ENCODE measurements around the gene RNF44.
"Not testable (repeated sequence)": the region's sequence is repeated elsewhere in the genome, so short reads cannot be mapped to it uniquely, and the experiment has no call there.

Gene RNF44

GRCh38 chr5:176497852-176498251 is 39.4 kb downstream of the RNF44 start:
- Mint-ChIP-seq H3K36me3 (ENCODE audit: low read depth) (peaks cover 75% of the 10 kb centered on the region), H3K4me3 (no peak overlapping the region), H3K27me3 (ENCODE audit: low read depth, poor library complexity) (no peaks in the 10 kb centered on the region)

GRCh38 chr5:176492431-176492830 is 44.8 kb downstream of the RNF44 start:
- TF ChIP-seq CTCF (IDR thresholded peaks at IDR 0.05), result no peak
- H3K36me3 Mint-ChIP-seq (ENCODE audit: low read depth), result peaks cover 80% of the 10 kb centered on the region
- H3K4me3 Mint-ChIP-seq, result no peak overlapping the region

More at GRCh38 chr5:176497852-176498251, 39.4 kb downstream of the RNF44 start:
- H3K4me1 Mint-ChIP-seq, result peaks cover under 1% of the 10 kb centered on the region
- TF ChIP-seq CTCF (IDR thresholded peaks at IDR 0.05), result no peak
- H3K27ac Mint-ChIP-seq, result peak overlapping the region; percentile 61
- no peak for DNase-seq
- H3K9me3 Mint-ChIP-seq, result no peaks in the 10 kb centered on the region

GRCh38 chr5:176491901-176492300 is 45.3 kb downstream of the RNF44 start:
- Mint-ChIP-seq H3K4me1 (no peaks in the 10 kb centered on the region), H3K36me3 (ENCODE audit: low read depth) (peaks cover 78% of the 10 kb centered on the region), H3K9me3 (no peaks in the 10 kb centered on the region), H3K27me3 (ENCODE audit: low read depth, poor library complexity) (no peaks in the 10 kb centered on the region), H3K4me3 (no peak overlapping the region), H3K27ac (peak overlapping the region; percentile 34)
- no peak for DNase-seq
- TF ChIP-seq CTCF (IDR thresholded peaks at IDR 0.05), result no peak

More at GRCh38 chr5:176492431-176492830, 44.8 kb downstream of the RNF44 start:
- no peak for DNase-seq
- Mint-ChIP-seq H3K27ac (no peak overlapping the region), H3K4me1 (no peaks in the 10 kb centered on the region), H3K27me3 (ENCODE audit: low read depth, poor library complexity) (no peaks in the 10 kb centered on the region), H3K9me3 (no peaks in the 10 kb centered on the region)

- no peaks in the 10 kb centered on the region for H3K9me3 Mint-ChIP-seq
- H3K27me3 Mint-ChIP-seq (ENCODE audit: low read depth, poor library complexity), result no peaks in the 10 kb centered on the region
- H3K27ac Mint-ChIP-seq, result no peak overlapping the region
- no peak overlapping the region for H3K4me3 Mint-ChIP-seq
- no peak for TF ChIP-seq CTCF (IDR thresholded peaks at IDR 0.05)
- no peaks in the 10 kb centered on the region for H3K4me1 Mint-ChIP-seq
- H3K36me3 Mint-ChIP-seq (ENCODE audit: low read depth), result peaks cover 82% of the 10 kb centered on the region
- no peak for DNase-seq
Measured at GRCh38 chr5:176491101-176491502, 46.1 kb downstream of the RNF44 start.

- H3K9me3 Mint-ChIP-seq, result no peaks in the 10 kb centered on the region
- H3K36me3 Mint-ChIP-seq (ENCODE audit: low read depth), result peaks cover 83% of the 10 kb centered on the region
- no peak overlapping the region for H3K27ac Mint-ChIP-seq
- TF ChIP-seq CTCF (IDR thresholded peaks at IDR 0.05), result no peak
- no peak for DNase-seq
- H3K27me3 Mint-ChIP-seq (ENCODE audit: low read depth, poor library complexity), result no peaks in the 10 kb centered on the region
- H3K4me1 Mint-ChIP-seq, result no peaks in the 10 kb centered on the region
- no peak overlapping the region for H3K4me3 Mint-ChIP-seq
Measured at GRCh38 chr5:176490301-176490700, 46.9 kb downstream of the RNF44 start.

GRCh38 chr5:176489077-176489476 is 48.1 kb downstream of the RNF44 start:
- no peak overlapping the region for H3K4me3 Mint-ChIP-seq
- no peak for TF ChIP-seq CTCF (IDR thresholded peaks at IDR 0.05)
- DNase-seq, result no peak
- H3K4me1 Mint-ChIP-seq, result no peaks in the 10 kb centered on the region
- H3K27ac Mint-ChIP-seq, result no peak overlapping the region
- peaks cover 78% of the 10 kb centered on the region for H3K36me3 Mint-ChIP-seq (ENCODE audit: low read depth)
- H3K9me3 Mint-ChIP-seq, result no peaks in the 10 kb centered on the region
- H3K27me3 Mint-ChIP-seq (ENCODE audit: low read depth, poor library complexity), result no peaks in the 10 kb centered on the region

- H3K4me3 Mint-ChIP-seq, result not testable (repeated sequence)
- peaks cover 74% of the 10 kb centered on the region for H3K36me3 Mint-ChIP-seq (ENCODE audit: low read depth)
Measured at GRCh38 chr5:176487160-176487559, 50.0 kb downstream of the RNF44 start.

More at GRCh38 chr5:176487160-176487559, 50.0 kb downstream of the RNF44 start:
- not testable (repeated sequence) for DNase-seq; H3K27ac Mint-ChIP-seq; H3K27me3 Mint-ChIP-seq (ENCODE audit: low read depth, poor library complexity); H3K9me3 Mint-ChIP-seq; H3K4me1 Mint-ChIP-seq
